HepG2 (cell line): ENCODE measurements around the gene LSM3. TPM values are rescaled to one million over a fixed set of nuclear protein-coding genes. Genes with fewer than 3 reads are reported as not detected.

Experiments
- ATAC-seq: fragments of 200-7000 bp; cut with Tn5 transposase; 3 replicates; pipeline ENCODE4 v1.9.1; 2020; ENCODE audit warnings: mild to moderate bottlenecking, moderate library complexity
- BruUV-seq: library from RNA; stranded (reverse); fragments of 400-500 nt; replicated peaks from 2 replicates; lab custom pipeline; 2021; lab: Mats Ljungman, UMichigan
- CTCF ChIA-PET: fragments of 300-600 bp; formaldehyde crosslinking; extraction: SDS; loops from one replicate; lab custom pipeline; 2021; ENCODE audit warnings: low total read pairs, inconsistent platforms, low intra/inter-chr PET ratio; lab: Yijun Ruan, JAX
- POLR2A ChIA-PET: fragments of 350-600 bp; sonication (Branson Sonifier 250); formaldehyde crosslinking; loops from one replicate; lab custom pipeline; 2020; ENCODE audit warnings: antibody characterized with exemption, inconsistent platforms; lab: Yijun Ruan, JAX
- DNase-seq: peaks from one replicate; pipeline ENCODE4 v3.0.0-alpha.2; 2015; ENCODE audit warnings: low spot score
- FAIRE-seq: peaks from 3 replicates; lab custom pipeline; 2011; peaks lifted over from hg19 to GRCh38; lab: Jason Lieb, UNC
- H2AFZ ChIP-seq: one replicate; pipeline ENCODE4 v1.6.1; 2011; ENCODE audit warnings: low read length, inconsistent platforms
- H3K27ac ChIP-seq: fragments of 300-600 bp; 3 replicates; pipeline ENCODE4 v1.8.0; 2011; ENCODE audit warnings: mixed run types, mild to moderate bottlenecking, mixed read lengths, low read length, inconsistent platforms; ENCODE audit not compliant: insufficient read depth; ENCODE audit errors: extremely low read length
- H3K27me3 ChIP-seq, 2 experiments: fragments of 200-600 bp in 1 of 2; 2 replicates in 1 of 2; 3 replicates in 1 of 2; pipeline versions ENCODE4 v1.6.0 to v1.8.0; 2011; ENCODE audit warnings: low read length in 2 of 2, mild to moderate bottlenecking in 2 of 2, moderate library complexity in 2 of 2, inconsistent platforms in 1 of 2; ENCODE audit not compliant: insufficient read depth in 2 of 2, control insufficient read depth in 1 of 2
- H3K36me3 ChIP-seq, 2 experiments: fragments of 200-600 bp in 1 of 2; replicated peaks in 1 of 2; 2 replicates in 1 of 2; 3 replicates in 1 of 2; pipeline versions ENCODE4 v1.5.1 to v1.8.0; 2011; ENCODE audit warnings: low read length in 2 of 2, inconsistent platforms in 1 of 2; ENCODE audit not compliant: insufficient read depth in 2 of 2, control insufficient read depth in 1 of 2
- H3K4me1 ChIP-seq: 2 replicates; pipeline ENCODE4 v1.5.1; 2012; ENCODE audit warnings: low read length, inconsistent platforms; ENCODE audit not compliant: insufficient read depth
- H3K4me2 ChIP-seq: 2 replicates; pipeline ENCODE4 v1.6.0; 2011; ENCODE audit warnings: low read depth, low read length, inconsistent platforms
- H3K4me3 ChIP-seq, 3 experiments: fragments of 200-600 bp in 1 of 3; sonication (generic), shearing (Covaris generic) in 1 of 3; replicated peaks in 1 of 3; 2 replicates each; pipeline ENCODE4 v1.5.1; 2011 to 2016; ENCODE audit warnings: low read length in 3 of 3, inconsistent platforms in 2 of 3, low read depth in 2 of 3, mild to moderate bottlenecking in 2 of 3, control low read depth in 1 of 3, mixed read lengths in 1 of 3; ENCODE audit not compliant: insufficient read depth in 1 of 3
- H3K79me2 ChIP-seq: one replicate; pipeline ENCODE4 v1.6.1; 2011; ENCODE audit warnings: low read length, inconsistent platforms; ENCODE audit not compliant: insufficient read depth
- H3K9ac ChIP-seq: 2 replicates; pipeline ENCODE4 v1.6.0; 2011; ENCODE audit warnings: mild to moderate bottlenecking, low read depth, low read length, inconsistent platforms; ENCODE audit not compliant: insufficient read depth
- H3K9me3 ChIP-seq: 2 replicates; pipeline ENCODE4 v1.5.1; 2012; ENCODE audit warnings: mild to moderate bottlenecking, low read length
- H4K20me1 ChIP-seq: 2 replicates; pipeline ENCODE4 v1.6.0; 2011; ENCODE audit warnings: inconsistent platforms, mild to moderate bottlenecking, low read length, moderate library complexity; ENCODE audit not compliant: insufficient read depth
- ADNP ChIP-seq: sonication (generic); formaldehyde crosslinking; IDR thresholded peaks from 2 replicates; pipeline ENCODE4 v1.4.0; 2020; ENCODE audit warnings: missing genetic modification reagents
- JUND ChIP-seq: sonication (generic); formaldehyde crosslinking; IDR thresholded peaks from 2 replicates; pipeline ENCODE4 v1.8.0; 2022; ENCODE audit warnings: mild to moderate bottlenecking, missing genetic modification reagents
- RBFOX2 ChIP-seq: fragments of 200-400 bp; formaldehyde crosslinking; IDR thresholded peaks from 2 replicates; pipeline ENCODE4 v1.6.1; 2017; ENCODE audit warnings: low read depth, mild to moderate bottlenecking, low read length
- U2AF2 ChIP-seq: fragments of 200-400 bp; formaldehyde crosslinking; IDR thresholded peaks from 2 replicates; pipeline ENCODE4 v1.6.1; 2017; ENCODE audit warnings: low read depth, mild to moderate bottlenecking, low read length
- ZNF121 ChIP-seq: sonication (generic); formaldehyde crosslinking; IDR thresholded peaks from 2 replicates; pipeline ENCODE4 v1.5.0; 2020; ENCODE audit warnings: mild to moderate bottlenecking, missing genetic modification reagents
- WGBS: methylation state at CpG from one replicate; pipeline ENCODE4 v1.1.6; 2017; ENCODE audit warnings: low lambda C conversion rate; 5-methylcytosine and 5-hydroxymethylcytosine counted together
- in situ Hi-C: cut with HindIII; loops from 2 replicates; pipeline ENCODE4 v1.10.0; 2017; ENCODE audit warnings: low pct_unique_long_range_greater_than_20kb; ENCODE audit not compliant: extremely low pct_ligation_motif_present
- intact Hi-C: fragments of 100-400 bp; cut with micrococcal nuclease; formaldehyde crosslinking; loops from one replicate; pipeline ENCODE4 v1.10.0; 2022; ENCODE audit not compliant: unreplicated experiment
- polyA plus RNA-seq, 8 experiments: library from polyadenylated mRNA; depleted of rRNA in 3 of 8; stranded (reverse) in 7 of 8; unstranded in 1 of 8; fragments of >200 nt; fragmentation: Illumina TruSeq in 4 of 8; extraction: Trizol in 4 of 8; gene quantifications; 2 replicates each; pipeline versions ENCODE4 v1.2.1 to v1.2.3, GENCODE V29; 2011 to 2016; ENCODE audit warnings: low read depth in 4 of 8, missing spikeins in 1 of 8, mixed read lengths in 1 of 8; ENCODE audit not compliant: insufficient read depth in 1 of 8
- total RNA-seq, 5 experiments: library from RNA; depleted of rRNA; stranded (reverse); fragments of >200 nt; fragmentation: Illumina TruSeq; extraction: Trizol; gene quantifications; 2 replicates each; pipeline ENCODE4 v1.2.3, GENCODE V29; 2016; ENCODE audit warnings: low read depth in 1 of 5

Gene LSM3
- total and polyA plus RNA-seq, 2 of the 13 experiments (the other 11 are each of a cell fraction or from before 2014, with no cell fraction given), result 5.1 to 19.4 TPM

GRCh38 chr3:14129296-14129695 lies 49.3 kb upstream of the LSM3 start:
- Histone ChIP-seq H2AFZ (no peak overlapping the region), H3K27me3 (no peaks in the 10 kb centered on the region; a peak in 1 of 5 replicates), H3K79me2 (peaks cover 37% of the 10 kb centered on the region), H3K4me3 (no peak overlapping the region), H4K20me1 (peaks cover 16% of the 10 kb centered on the region), H3K9ac (no peak overlapping the region), H3K4me1 (peaks cover 32% of the 10 kb centered on the region), H3K36me3 (peaks cover 23 to 61% of the 10 kb centered on the region in 2 experiments), H3K9me3 (no peaks in the 10 kb centered on the region), H3K4me2 (no peak overlapping the region), H3K27ac (no peak overlapping the region)
- no peak for ATAC-seq
- in situ Hi-C loops (no loop called here), intact Hi-C loops (no loop called here)
- TF ChIP-seq U2AF2 (no peak), JUND (CRISPR knock-in tag) (no peak), RBFOX2 (0 out of 2 replicates have a peak, but pooled peaks have one; percentile 10)
- no peak for FAIRE-seq
- WGBS, result 97% methylated on average over 6 of the region's 6 CpGs
- BruUV-seq, result no TSS peak
- POLR2A ChIA-PET, result no interaction called here
- no peak for DNase-seq
- CTCF ChIA-PET, result no interaction called here

DNA sequence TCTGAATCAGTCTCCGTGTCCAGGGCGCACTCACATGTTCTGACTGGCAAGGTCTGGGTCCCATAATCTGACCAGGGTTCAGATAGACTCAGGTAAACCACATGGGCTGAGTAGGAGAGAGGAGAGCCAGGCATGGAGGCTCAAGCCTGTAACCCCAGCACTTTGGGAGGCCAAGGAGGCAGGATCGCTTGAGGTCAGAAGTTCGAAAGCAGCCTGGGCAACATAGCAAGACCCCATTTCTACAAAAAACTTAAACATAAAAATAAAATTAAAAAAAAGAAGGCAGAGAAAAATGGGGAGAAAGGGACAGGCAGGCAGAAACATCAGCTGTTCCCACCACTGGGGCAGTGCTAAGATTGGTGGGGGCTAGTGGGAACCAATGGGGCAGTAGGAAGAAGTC lies 48.4 kb upstream of the LSM3 start:
- POLR2A ChIA-PET, result interaction anchor here (1.0 kb wide), 1 partner anchor 14 kb away, joined by 3 read pairs; no protein-coding TSS in a partner anchor
- Histone ChIP-seq H3K27ac (no peak overlapping the region), H3K36me3 (peaks cover 28 to 70% of the 10 kb centered on the region in 2 experiments)
- 95% methylated on average over 4 of the region's 4 CpGs for WGBS
- TF ChIP-seq ZNF121 (CRISPR knock-in tag) (peak; percentile 63), ADNP (CRISPR knock-in tag) (no peak)
- TF ChIP-seq, all 625 proteins: peak for 1
- no peak for ATAC-seq
- FAIRE-seq, result no peak
- H3K79me2 ChIP-seq, result peaks cover 35% of the 10 kb centered on the region
- no peak overlapping the region for H3K9ac ChIP-seq
- BruUV-seq, result no TSS peak
- H3K27me3 ChIP-seq, result no peaks in the 10 kb centered on the region; a peak in 1 of 5 replicates
- no peak overlapping the region for H2AFZ ChIP-seq
- peaks cover 32% of the 10 kb centered on the region for H3K4me1 ChIP-seq
- no peak overlapping the region for H3K4me2 ChIP-seq
- DNase-seq, result no peak
- CTCF ChIA-PET, result no interaction called here
- no peaks in the 10 kb centered on the region for H3K9me3 ChIP-seq
- no peak overlapping the region for H3K4me3 ChIP-seq
- peaks cover 16% of the 10 kb centered on the region for H4K20me1 ChIP-seq
- intact Hi-C loops (no loop called here), in situ Hi-C loops (no loop called here)
